HepG2 (cell line): ENCODE data around the gene SATB1. TPM values are rescaled to one million over a fixed set of nuclear protein-coding genes. Genes with fewer than 3 reads are reported as not detected.

ENCODE experiments used
- ATAC-seq: fragments of 200-7000 bp; cut with Tn5 transposase; 3 replicates; pipeline ENCODE4 v1.9.1; 2020; ENCODE audit warnings: mild to moderate bottlenecking, moderate library complexity
- BruUV-seq: library from RNA; stranded (reverse); fragments of 400-500 nt; replicated peaks from 2 replicates; lab custom pipeline; 2021; lab: Mats Ljungman, UMichigan
- CTCF ChIA-PET: fragments of 300-600 bp; formaldehyde crosslinking; extraction: SDS; loops from one replicate; lab custom pipeline; 2021; ENCODE audit warnings: low total read pairs, inconsistent platforms, low intra/inter-chr PET ratio; lab: Yijun Ruan, JAX
- POLR2A ChIA-PET: fragments of 350-600 bp; sonication (Branson Sonifier 250); formaldehyde crosslinking; loops from one replicate; lab custom pipeline; 2020; ENCODE audit warnings: antibody characterized with exemption, inconsistent platforms; lab: Yijun Ruan, JAX
- DNase-seq: peaks from one replicate; pipeline ENCODE4 v3.0.0-alpha.2; 2015; ENCODE audit warnings: low spot score
- FAIRE-seq: peaks from 3 replicates; lab custom pipeline; 2011; peaks lifted over from hg19 to GRCh38; lab: Jason Lieb, UNC
- H2AFZ ChIP-seq: one replicate; pipeline ENCODE4 v1.6.1; 2011; ENCODE audit warnings: low read length, inconsistent platforms
- H3K27ac ChIP-seq: fragments of 300-600 bp; 3 replicates; pipeline ENCODE4 v1.8.0; 2011; ENCODE audit warnings: mixed run types, mild to moderate bottlenecking, mixed read lengths, low read length, inconsistent platforms; ENCODE audit not compliant: insufficient read depth; ENCODE audit errors: extremely low read length
- H3K27me3 ChIP-seq, 2 experiments: fragments of 200-600 bp in 1 of 2; 2 replicates in 1 of 2; 3 replicates in 1 of 2; pipeline versions ENCODE4 v1.6.0 to v1.8.0; 2011; ENCODE audit warnings: low read length in 2 of 2, mild to moderate bottlenecking in 2 of 2, moderate library complexity in 2 of 2, inconsistent platforms in 1 of 2; ENCODE audit not compliant: insufficient read depth in 2 of 2, control insufficient read depth in 1 of 2
- H3K36me3 ChIP-seq, 2 experiments: fragments of 200-600 bp in 1 of 2; replicated peaks in 1 of 2; 2 replicates in 1 of 2; 3 replicates in 1 of 2; pipeline versions ENCODE4 v1.5.1 to v1.8.0; 2011; ENCODE audit warnings: low read length in 2 of 2, inconsistent platforms in 1 of 2; ENCODE audit not compliant: insufficient read depth in 2 of 2, control insufficient read depth in 1 of 2
- H3K4me1 ChIP-seq: 2 replicates; pipeline ENCODE4 v1.5.1; 2012; ENCODE audit warnings: low read length, inconsistent platforms; ENCODE audit not compliant: insufficient read depth
- H3K4me2 ChIP-seq: 2 replicates; pipeline ENCODE4 v1.6.0; 2011; ENCODE audit warnings: low read depth, low read length, inconsistent platforms
- H3K4me3 ChIP-seq, 3 experiments: fragments of 200-600 bp in 1 of 3; sonication (generic), shearing (Covaris generic) in 1 of 3; replicated peaks in 1 of 3; 2 replicates each; pipeline ENCODE4 v1.5.1; 2011 to 2016; ENCODE audit warnings: low read length in 3 of 3, inconsistent platforms in 2 of 3, low read depth in 2 of 3, mild to moderate bottlenecking in 2 of 3, control low read depth in 1 of 3, mixed read lengths in 1 of 3; ENCODE audit not compliant: insufficient read depth in 1 of 3
- H3K79me2 ChIP-seq: one replicate; pipeline ENCODE4 v1.6.1; 2011; ENCODE audit warnings: low read length, inconsistent platforms; ENCODE audit not compliant: insufficient read depth
- H3K9ac ChIP-seq: 2 replicates; pipeline ENCODE4 v1.6.0; 2011; ENCODE audit warnings: mild to moderate bottlenecking, low read depth, low read length, inconsistent platforms; ENCODE audit not compliant: insufficient read depth
- H3K9me3 ChIP-seq: 2 replicates; pipeline ENCODE4 v1.5.1; 2012; ENCODE audit warnings: mild to moderate bottlenecking, low read length
- H4K20me1 ChIP-seq: 2 replicates; pipeline ENCODE4 v1.6.0; 2011; ENCODE audit warnings: inconsistent platforms, mild to moderate bottlenecking, low read length, moderate library complexity; ENCODE audit not compliant: insufficient read depth
- ATF7 ChIP-seq, 2 experiments: fragments of 450-650 bp in 1 of 2; sonication (generic) in 1 of 2; formaldehyde crosslinking in 1 of 2; IDR thresholded peaks; 2 replicates each; pipeline versions ENCODE4 v1.4.0 to v1.6.1; 2016 to 2020; ENCODE audit warnings: antibody characterized with exemption in 1 of 2, mild to moderate bottlenecking in 1 of 2, missing genetic modification reagents in 1 of 2
- BCL6 ChIP-seq: IDR thresholded peaks from 2 replicates; pipeline ENCODE4 v1.6.1; 2016; ENCODE audit warnings: missing genetic modification reagents, missing compliant biosample characterization
- CC2D1A ChIP-seq: sonication (generic); formaldehyde crosslinking; IDR thresholded peaks from 2 replicates; pipeline ENCODE4 v1.8.1; 2023; ENCODE audit warnings: mild to moderate bottlenecking, missing genetic modification reagents
- CHD2 ChIP-seq: IDR thresholded peaks from 2 replicates; pipeline ENCODE4 v1.6.1; 2011; ENCODE audit warnings: low read depth, low read length, improper control_type of control experiment
- HNRNPK ChIP-seq: fragments of 200-400 bp; formaldehyde crosslinking; IDR thresholded peaks from 2 replicates; pipeline ENCODE4 v1.6.1; 2018; ENCODE audit warnings: low read length, low read depth, moderate library complexity, mild to moderate bottlenecking; ENCODE audit not compliant: poor library complexity, severe bottlenecking
- NFKBIZ ChIP-seq: IDR thresholded peaks from 2 replicates; pipeline ENCODE4 v1.6.1; 2018; ENCODE audit warnings: missing genetic modification reagents, missing compliant biosample characterization
- NKX3-1 ChIP-seq: sonication (generic); formaldehyde crosslinking; IDR thresholded peaks from 2 replicates; pipeline ENCODE4 v1.5.0; 2020; ENCODE audit warnings: missing genetic modification reagents
- RAD21 ChIP-seq: fragments of 450-650 bp; formaldehyde crosslinking; IDR thresholded peaks from 2 replicates; pipeline ENCODE4 v1.5.0; 2020; ENCODE audit warnings: mild to moderate bottlenecking
- SKI ChIP-seq: fragments of 450-650 bp; IDR thresholded peaks from one replicate; pipeline ENCODE4 v1.6.1; 2018; ENCODE audit warnings: mild to moderate bottlenecking; ENCODE audit not compliant: partially characterized antibody
- UBTF ChIP-seq: sonication (generic); formaldehyde crosslinking; IDR thresholded peaks from 2 replicates; pipeline ENCODE4 v1.4.0; 2020; ENCODE audit warnings: mild to moderate bottlenecking, missing genetic modification reagents
- ZFP36L1 ChIP-seq: sonication (generic); formaldehyde crosslinking; IDR thresholded peaks from 2 replicates; pipeline ENCODE4 v1.8.0; 2022; ENCODE audit warnings: mild to moderate bottlenecking, missing genetic modification reagents, moderate library complexity
- ZFP37 ChIP-seq: sonication (generic); formaldehyde crosslinking; IDR thresholded peaks from 2 replicates; pipeline ENCODE4 v1.4.0; 2020; ENCODE audit warnings: missing genetic modification reagents, borderline replicate concordance
- ZGPAT ChIP-seq: IDR thresholded peaks from 2 replicates; pipeline ENCODE4 v1.6.1; 2016; ENCODE audit warnings: mild to moderate bottlenecking
- ZNF510 ChIP-seq: sonication (generic); formaldehyde crosslinking; IDR thresholded peaks from 2 replicates; pipeline ENCODE4 v1.4.0; 2020; ENCODE audit warnings: low read depth, mild to moderate bottlenecking, missing genetic modification reagents
- ZNF777 ChIP-seq: sonication (generic); formaldehyde crosslinking; IDR thresholded peaks from 2 replicates; pipeline ENCODE4 v1.4.0; 2020; ENCODE audit warnings: missing genetic modification reagents
- WGBS: methylation state at CpG from one replicate; pipeline ENCODE4 v1.1.6; 2017; ENCODE audit warnings: low lambda C conversion rate; 5-methylcytosine and 5-hydroxymethylcytosine counted together
- in situ Hi-C: cut with HindIII; loops from 2 replicates; pipeline ENCODE4 v1.10.0; 2017; ENCODE audit warnings: low pct_unique_long_range_greater_than_20kb; ENCODE audit not compliant: extremely low pct_ligation_motif_present
- intact Hi-C: fragments of 100-400 bp; cut with micrococcal nuclease; formaldehyde crosslinking; loops from one replicate; pipeline ENCODE4 v1.10.0; 2022; ENCODE audit not compliant: unreplicated experiment
- polyA plus RNA-seq, 8 experiments: library from polyadenylated mRNA; depleted of rRNA in 3 of 8; stranded (reverse) in 7 of 8; unstranded in 1 of 8; fragments of >200 nt; fragmentation: Illumina TruSeq in 4 of 8; extraction: Trizol in 4 of 8; gene quantifications; 2 replicates each; pipeline versions ENCODE4 v1.2.1 to v1.2.3, GENCODE V29; 2011 to 2016; ENCODE audit warnings: low read depth in 4 of 8, missing spikeins in 1 of 8, mixed read lengths in 1 of 8; ENCODE audit not compliant: insufficient read depth in 1 of 8
- total RNA-seq, 5 experiments: library from RNA; depleted of rRNA; stranded (reverse); fragments of >200 nt; fragmentation: Illumina TruSeq; extraction: Trizol; gene quantifications; 2 replicates each; pipeline ENCODE4 v1.2.3, GENCODE V29; 2016; ENCODE audit warnings: low read depth in 1 of 5
- TF ChIP-seq, protein P1 (sequence below): sonication (generic); formaldehyde crosslinking; IDR thresholded peaks from 2 replicates; pipeline ENCODE4 v1.8.1; 2023; ENCODE audit warnings: missing genetic modification reagents, inconsistent platforms, borderline replicate concordance

Gene SATB1
- total and polyA plus RNA-seq, 2 of the 13 experiments (the other 11 are each of a cell fraction or from before 2014, with no cell fraction given), result 0.03 TPM; not detected in 1

- TF ChIP-seq, protein P1, sequence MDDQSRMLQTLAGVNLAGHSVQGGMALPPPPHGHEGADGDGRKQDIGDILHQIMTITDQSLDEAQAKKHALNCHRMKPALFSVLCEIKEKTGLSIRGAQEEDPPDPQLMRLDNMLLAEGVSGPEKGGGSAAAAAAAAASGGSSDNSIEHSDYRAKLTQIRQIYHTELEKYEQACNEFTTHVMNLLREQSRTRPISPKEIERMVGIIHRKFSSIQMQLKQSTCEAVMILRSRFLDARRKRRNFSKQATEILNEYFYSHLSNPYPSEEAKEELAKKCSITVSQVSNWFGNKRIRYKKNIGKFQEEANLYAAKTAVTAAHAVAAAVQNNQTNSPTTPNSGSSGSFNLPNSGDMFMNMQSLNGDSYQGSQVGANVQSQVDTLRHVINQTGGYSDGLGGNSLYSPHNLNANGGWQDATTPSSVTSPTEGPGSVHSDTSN (CRISPR knock-in tag), result no peak
These were observed 20.4 kb upstream of the SATB1 start (continued) for GRCh38 chr3:18445401-18446148.

- Histone ChIP-seq H3K27ac (no peak overlapping the region), H2AFZ (no peak overlapping the region), H3K9me3 (no peaks in the 10 kb centered on the region), H3K27me3 (peaks cover 6 to 33% of the 10 kb centered on the region in 2 experiments), H3K9ac (no peak overlapping the region), H3K4me2 (peak overlapping the region; percentile 58), H3K4me1 (no peaks in the 10 kb centered on the region), H3K4me3 (peak overlapping the region in 1 of 3 experiments; percentile 46; a peak in 2 of 6 replicates), H3K79me2 (no peaks in the 10 kb centered on the region), H3K36me3 (no peaks in the 10 kb centered on the region), H4K20me1 (no peaks in the 10 kb centered on the region)
- peak; percentile 99 for ATAC-seq
- intact Hi-C loops (no loop called here), in situ Hi-C loops (no loop called here)
- ChIA-PET CTCF (no interaction called here), POLR2A (no interaction called here)
- no TSS peak for BruUV-seq
- 9% methylated on average over 34 of the region's 113 CpGs for WGBS
- peak; percentile 3 for DNase-seq
- FAIRE-seq, result no peak
- TF ChIP-seq ZNF777 (CRISPR knock-in tag) (peak; percentile 51), RAD21 (CRISPR knock-in tag) (peak; percentile 57), CHD2 (no peak), UBTF (CRISPR knock-in tag) (peak; percentile 52; the same call in 1 of the 2 replicates), NFKBIZ (no peak), BCL6 (CRISPR knock-in tag) (peak; percentile 34; the same call in 1 of the 2 replicates), ZNF510 (no peak), NKX3-1 (CRISPR knock-in tag) (no peak), HNRNPK (peak; percentile 56), ZFP36L1 (CRISPR knock-in tag) (no peak), ATF7 (IDR thresholded peaks at IDR 0.05) (no peak), ATF7 (CRISPR knock-in tag; IDR thresholded peaks at IDR 0.05) (no peak), ZGPAT (CRISPR knock-in tag) (no peak), CC2D1A (CRISPR knock-in tag) (no peak), ZFP37 (CRISPR knock-in tag) (no peak), SKI (peak; percentile 36)
These were observed 19.7 kb upstream of the SATB1 start for GRCh38 chr3:18444595-18445400.
